Measurements from ENCODE around the gene EPB42.
A peak's percentile ranks its signal among the peaks of the same experiment; 100 is the strongest.
"Not testable (repeated sequence)": the region's sequence is repeated elsewhere in the genome, so short reads cannot be mapped to it uniquely, and the experiment has no call there.

The EPB42 gene

GRCh38 chr15:43185157-43186002 lies 35.4 kb downstream of the EPB42 start, which contains the start of gene CCNDBP1:
Gene CCNDBP1 (plus strand): TSS chr15:43185403. CDS start chr15:43185499, 96 bp downstream.
- H2BK12ac ChIP-seq (ENCODE audit: low read length): no peak within 1 kb of the TSS
- H2BK5ac ChIP-seq (ENCODE audit: low read length): no peak within 1 kb of the TSS
- H3K36me3 ChIP-seq (replicated peaks in 1 of 2; ENCODE audit: control insufficient read depth in 2 of 2, insufficient read depth in 2 of 2, low read length in 2 of 2): peaks cover 4 to 43% of the 10 kb centered on the region in 2 donors
- no peak within 1 kb of the TSS for H4K91ac ChIP-seq (ENCODE audit: low read depth, low read length, poor library complexity)
- peak within 1 kb of the TSS; percentile 98 for H3K23ac ChIP-seq (ENCODE audit: low read depth, low read length, poor library complexity)
- no peak within 1 kb of the TSS for H2BK120ac ChIP-seq (ENCODE audit: low read depth, low read length)
- no peaks in the 10 kb centered on the region for H3K9me3 ChIP-seq (replicated peaks in 1 of 2; ENCODE audit: control insufficient read depth in 2 of 2, insufficient read depth in 1 of 2, low read depth in 1 of 2, low read length in 2 of 2)
- no peak within 1 kb of the TSS for H2BK15ac ChIP-seq (ENCODE audit: low read length)
- H3K4me3 ChIP-seq (ENCODE audit: low read length in 2 of 2): peak within 1 kb of the TSS; percentile 69 to 96
- DNase-seq (ENCODE audit: low spot score): peak; percentile 86
- H2AK5ac ChIP-seq (ENCODE audit: low read depth, low read length): no peak within 1 kb of the TSS
- no peak within 1 kb of the TSS for H3K4ac ChIP-seq (ENCODE audit: low read length)
- peak within 1 kb of the TSS; percentile 85 for H3K9ac ChIP-seq (ENCODE audit: low read depth, low read length, poor library complexity)
- peak within 1 kb of the TSS; percentile 95 for H3K18ac ChIP-seq (ENCODE audit: low read length)
- no peaks in the 10 kb centered on the region for H3K27me3 ChIP-seq (ENCODE audit: control insufficient read depth in 3 of 3, insufficient read depth in 3 of 3, low read depth in 1 of 3, low read length in 3 of 3)
- peak within 1 kb of the TSS; percentile 84 for H3K27ac ChIP-seq (replicated peaks; ENCODE audit: low read length)
- no peaks in the 10 kb centered on the region for H3K79me1 ChIP-seq (ENCODE audit: low read depth, low read length)
- peak within 1 kb of the TSS; percentile 89 for H3K4me2 ChIP-seq (ENCODE audit: insufficient read depth, low read length, poor library complexity, severe bottlenecking)
- H3K4me1 ChIP-seq (ENCODE audit: control insufficient read depth in 2 of 2, insufficient read depth in 1 of 2, low read depth in 1 of 2, low read length in 2 of 2): peaks cover 4 to 7% of the 10 kb centered on the region in 2 donors
- H2AFZ ChIP-seq (ENCODE audit: low read length): peak within 1 kb of the TSS; percentile 97
- peak within 1 kb of the TSS; percentile 73 for H4K8ac ChIP-seq (ENCODE audit: low read depth, low read length)
- no CpG with 5 or more reads among the region's 69 CpGs for WGBS, 2 donors (ENCODE audit: extremely low coverage in 2 of 2, insufficient read length in 2 of 2, insufficient replicate concordance in 1 of 2)
- H3K14ac ChIP-seq (ENCODE audit: low read length): no peak within 1 kb of the TSS

DNA sequence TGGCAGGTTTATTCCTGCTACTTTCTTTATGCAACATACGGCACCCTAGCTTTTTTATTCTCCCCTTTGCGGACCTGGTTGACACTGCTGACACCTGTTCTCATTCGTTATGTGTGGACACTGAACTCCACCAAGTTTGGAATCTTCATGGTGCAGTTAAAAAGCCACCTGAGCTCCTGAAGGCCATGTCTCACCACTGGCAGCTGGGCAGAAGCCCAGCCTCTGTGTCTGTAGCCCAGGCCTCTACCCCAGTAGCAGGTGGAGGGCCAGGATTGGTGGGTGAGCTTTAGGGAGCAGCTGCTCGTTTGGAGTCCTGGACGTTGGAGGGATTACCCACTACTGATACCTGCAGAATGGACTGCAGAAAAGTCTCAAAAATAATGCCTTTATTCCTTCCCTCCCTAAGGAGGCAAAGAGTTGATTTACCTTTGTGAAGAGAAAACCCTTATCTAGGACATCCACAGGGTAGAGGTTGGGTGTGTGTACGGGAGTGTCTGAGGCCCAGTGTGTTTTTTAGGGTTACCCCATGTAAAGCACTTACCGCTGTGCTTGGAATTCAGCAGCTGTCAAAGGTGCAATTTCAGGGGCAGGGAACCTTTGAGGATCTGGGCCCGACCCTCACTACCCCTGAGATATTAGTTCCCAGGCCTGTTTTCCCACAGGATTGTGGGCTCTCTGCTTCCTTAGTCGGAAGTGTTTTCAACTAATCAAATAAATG lies 36.3 kb downstream of the EPB42 start:
- no peaks in the 10 kb centered on the region for H3K79me1 ChIP-seq (ENCODE audit: low read depth, low read length)
- H3K4me1 ChIP-seq (ENCODE audit: control insufficient read depth in 2 of 2, insufficient read depth in 1 of 2, low read depth in 1 of 2, low read length in 2 of 2): peaks cover 4 to 7% of the 10 kb centered on the region in 2 donors
- no peak overlapping the region for H3K14ac ChIP-seq (ENCODE audit: low read length)
- peak overlapping the region; percentile 97 for H2AFZ ChIP-seq (ENCODE audit: low read length)
- H2BK5ac ChIP-seq (ENCODE audit: low read length): no peak overlapping the region
- H3K4me3 ChIP-seq (ENCODE audit: low read length in 2 of 2): peak overlapping the region in 1 of 2 donors; percentile 69
- H3K4ac ChIP-seq (ENCODE audit: low read length): no peak overlapping the region
- no peak overlapping the region for H2BK15ac ChIP-seq (ENCODE audit: low read length)
- H3K4me2 ChIP-seq (ENCODE audit: insufficient read depth, low read length, poor library complexity, severe bottlenecking): no peak overlapping the region
- H3K18ac ChIP-seq (ENCODE audit: low read length): no peak overlapping the region
- H4K8ac ChIP-seq (ENCODE audit: low read depth, low read length): no peak overlapping the region
- DNase-seq (ENCODE audit: low spot score): no peak
- no peak overlapping the region for H3K23ac ChIP-seq (ENCODE audit: low read depth, low read length, poor library complexity)
- H3K27me3 ChIP-seq (ENCODE audit: control insufficient read depth in 3 of 3, insufficient read depth in 3 of 3, low read depth in 1 of 3, low read length in 3 of 3): no peaks in the 10 kb centered on the region
- WGBS, 2 donors (ENCODE audit: extremely low coverage in 2 of 2, insufficient read length in 2 of 2, insufficient replicate concordance in 1 of 2): no CpG with 5 or more reads among the region's 9 CpGs
- no peak overlapping the region for H3K27ac ChIP-seq (replicated peaks; ENCODE audit: low read length)
- H2BK12ac ChIP-seq (ENCODE audit: low read length): no peak overlapping the region
- H3K9ac ChIP-seq (ENCODE audit: low read depth, low read length, poor library complexity): no peak overlapping the region
- no peak overlapping the region for H2BK120ac ChIP-seq (ENCODE audit: low read depth, low read length)
- no peak overlapping the region for H4K91ac ChIP-seq (ENCODE audit: low read depth, low read length, poor library complexity)
- H3K36me3 ChIP-seq (replicated peaks in 1 of 2; ENCODE audit: control insufficient read depth in 2 of 2, insufficient read depth in 2 of 2, low read length in 2 of 2): peaks cover 2 to 39% of the 10 kb centered on the region in 2 donors
- H2AK5ac ChIP-seq (ENCODE audit: low read depth, low read length): no peak overlapping the region
- no peaks in the 10 kb centered on the region for H3K9me3 ChIP-seq (replicated peaks in 1 of 2; ENCODE audit: control insufficient read depth in 2 of 2, insufficient read depth in 1 of 2, low read depth in 1 of 2, low read length in 2 of 2)

DNA sequence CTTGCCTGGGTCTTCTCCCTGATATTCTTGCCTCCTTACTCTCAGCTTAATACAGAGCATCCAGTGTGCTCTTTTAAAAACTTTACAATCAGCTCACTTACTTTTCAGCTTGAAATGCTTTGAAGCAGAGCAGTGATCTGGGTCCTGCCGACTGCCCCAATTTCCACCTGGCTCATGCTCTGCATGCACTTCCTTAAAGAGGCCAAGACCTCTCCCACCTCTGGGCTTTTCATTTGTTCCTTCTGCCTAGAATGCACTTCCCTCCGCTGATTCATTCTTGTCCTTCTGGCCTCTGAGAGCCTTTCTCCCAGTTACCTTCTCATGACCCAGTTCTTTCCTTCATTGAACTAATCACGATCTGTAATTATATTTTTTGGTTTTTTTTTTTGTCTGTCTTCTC lies 37.5 kb downstream of the EPB42 start:
- Histone ChIP-seq H2AK5ac (ENCODE audit: low read depth, low read length) (no peak overlapping the region), H3K9me3 (replicated peaks in 1 of 2; ENCODE audit: control insufficient read depth in 2 of 2, insufficient read depth in 1 of 2, low read depth in 1 of 2, low read length in 2 of 2) (no peaks in the 10 kb centered on the region), H3K14ac (ENCODE audit: low read length) (no peak overlapping the region), H3K18ac (ENCODE audit: low read length) (no peak overlapping the region), H3K27ac (replicated peaks; ENCODE audit: low read length) (no peak overlapping the region), H2AFZ (ENCODE audit: low read length) (no peak overlapping the region), H3K36me3 (replicated peaks in 1 of 2; ENCODE audit: control insufficient read depth in 2 of 2, insufficient read depth in 2 of 2, low read length in 2 of 2) (peaks cover 0 to 42% of the 10 kb centered on the region in 2 donors), H4K91ac (ENCODE audit: low read depth, low read length, poor library complexity) (no peak overlapping the region), H3K27me3 (ENCODE audit: control insufficient read depth in 3 of 3, insufficient read depth in 3 of 3, low read depth in 1 of 3, low read length in 3 of 3) (no peaks in the 10 kb centered on the region), H2BK120ac (ENCODE audit: low read depth, low read length) (no peak overlapping the region), H3K4me2 (ENCODE audit: insufficient read depth, low read length, poor library complexity, severe bottlenecking) (no peak overlapping the region), H4K8ac (ENCODE audit: low read depth, low read length) (no peak overlapping the region), H3K23ac (ENCODE audit: low read depth, low read length, poor library complexity) (no peak overlapping the region), H3K9ac (ENCODE audit: low read depth, low read length, poor library complexity) (no peak overlapping the region), H2BK15ac (ENCODE audit: low read length) (no peak overlapping the region), H3K4me1 (ENCODE audit: control insufficient read depth in 2 of 2, insufficient read depth in 1 of 2, low read depth in 1 of 2, low read length in 2 of 2) (peaks cover 4 to 7% of the 10 kb centered on the region in 2 donors), H2BK5ac (ENCODE audit: low read length) (no peak overlapping the region), H3K4me3 (ENCODE audit: low read length in 2 of 2) (no peak overlapping the region), H3K79me1 (ENCODE audit: low read depth, low read length) (no peaks in the 10 kb centered on the region), H3K4ac (ENCODE audit: low read length) (no peak overlapping the region), H2BK12ac (ENCODE audit: low read length) (no peak overlapping the region)
- no CpG with 5 or more reads among the region's 3 CpGs for WGBS, 2 donors (ENCODE audit: extremely low coverage in 2 of 2, insufficient read length in 2 of 2, insufficient replicate concordance in 1 of 2)
- DNase-seq (ENCODE audit: low spot score): no peak

- H2BK15ac ChIP-seq (ENCODE audit: low read length); H3K4me2 ChIP-seq (ENCODE audit: insufficient read depth, low read length, poor library complexity, severe bottlenecking); H3K27ac ChIP-seq (replicated peaks; ENCODE audit: low read length); H3K79me1 ChIP-seq (ENCODE audit: low read depth, low read length); H3K9ac ChIP-seq (ENCODE audit: low read depth, low read length, poor library complexity); H3K18ac ChIP-seq (ENCODE audit: low read length); H4K8ac ChIP-seq (ENCODE audit: low read depth, low read length); DNase-seq (ENCODE audit: low spot score); H3K23ac ChIP-seq (ENCODE audit: low read depth, low read length, poor library complexity); H2AK5ac ChIP-seq (ENCODE audit: low read depth, low read length); H3K27me3 ChIP-seq (ENCODE audit: control insufficient read depth in 3 of 3, insufficient read depth in 3 of 3, low read depth in 1 of 3, low read length in 3 of 3); H2AFZ ChIP-seq (ENCODE audit: low read length); H3K14ac ChIP-seq (ENCODE audit: low read length); H4K91ac ChIP-seq (ENCODE audit: low read depth, low read length, poor library complexity); H3K4me1 ChIP-seq (ENCODE audit: control insufficient read depth in 2 of 2, insufficient read depth in 1 of 2, low read depth in 1 of 2, low read length in 2 of 2); H2BK5ac ChIP-seq (ENCODE audit: low read length); H2BK12ac ChIP-seq (ENCODE audit: low read length); H3K4me3 ChIP-seq (ENCODE audit: low read length in 2 of 2); H3K4ac ChIP-seq (ENCODE audit: low read length); H2BK120ac ChIP-seq (ENCODE audit: low read depth, low read length): not testable (repeated sequence)
- WGBS, 2 donors (ENCODE audit: extremely low coverage in 2 of 2, insufficient read length in 2 of 2, insufficient replicate concordance in 1 of 2): no CpG with 5 or more reads among the region's 2 CpGs
- Histone ChIP-seq H3K9me3 (replicated peaks in 1 of 2; ENCODE audit: control insufficient read depth in 2 of 2, insufficient read depth in 1 of 2, low read depth in 1 of 2, low read length in 2 of 2) (peaks cover 2 to 22% of the 10 kb centered on the region in 2 donors), H3K36me3 (replicated peaks in 1 of 2; ENCODE audit: control insufficient read depth in 2 of 2, insufficient read depth in 2 of 2, low read length in 2 of 2) (peaks cover 0 to 55% of the 10 kb centered on the region in 2 donors)
Observed at GRCh38 chr15:43177147-43177546, 43.7 kb downstream of the EPB42 start.

All from neuronal stem cell (in vitro differentiated cells).